ENCODE results near the gene DCHS2. TPM values are rescaled to one million over a fixed set of nuclear protein-coding genes. Genes with fewer than 3 reads are reported as not detected.

DCHS2 gene
- total RNA-seq, 4 donors from 2014 or later, result 0.26 to 0.93 (median 0.58) TPM

- DNase-seq (ENCODE audit: low spot score in 2 of 2), result no peak
- H3K27me3 ChIP-seq, result peaks cover 3% of the 10 kb centered on the region
- no peak overlapping the region for H3K4me3 ChIP-seq
- H3K4me1 ChIP-seq, result no peaks in the 10 kb centered on the region
- H3K27ac ChIP-seq, result no peak overlapping the region
- H3K36me3 ChIP-seq, result no peaks in the 10 kb centered on the region
- TF ChIP-seq POLR2A (IDR thresholded peaks at IDR 0.05) (no peak), POLR2AphosphoS5 (IDR thresholded peaks at IDR 0.05) (no peak), EP300 (IDR thresholded peaks at IDR 0.05) (no peak)
- TF ChIP-seq, protein P1, sequence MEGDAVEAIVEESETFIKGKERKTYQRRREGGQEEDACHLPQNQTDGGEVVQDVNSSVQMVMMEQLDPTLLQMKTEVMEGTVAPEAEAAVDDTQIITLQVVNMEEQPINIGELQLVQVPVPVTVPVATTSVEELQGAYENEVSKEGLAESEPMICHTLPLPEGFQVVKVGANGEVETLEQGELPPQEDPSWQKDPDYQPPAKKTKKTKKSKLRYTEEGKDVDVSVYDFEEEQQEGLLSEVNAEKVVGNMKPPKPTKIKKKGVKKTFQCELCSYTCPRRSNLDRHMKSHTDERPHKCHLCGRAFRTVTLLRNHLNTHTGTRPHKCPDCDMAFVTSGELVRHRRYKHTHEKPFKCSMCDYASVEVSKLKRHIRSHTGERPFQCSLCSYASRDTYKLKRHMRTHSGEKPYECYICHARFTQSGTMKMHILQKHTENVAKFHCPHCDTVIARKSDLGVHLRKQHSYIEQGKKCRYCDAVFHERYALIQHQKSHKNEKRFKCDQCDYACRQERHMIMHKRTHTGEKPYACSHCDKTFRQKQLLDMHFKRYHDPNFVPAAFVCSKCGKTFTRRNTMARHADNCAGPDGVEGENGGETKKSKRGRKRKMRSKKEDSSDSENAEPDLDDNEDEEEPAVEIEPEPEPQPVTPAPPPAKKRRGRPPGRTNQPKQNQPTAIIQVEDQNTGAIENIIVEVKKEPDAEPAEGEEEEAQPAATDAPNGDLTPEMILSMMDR (IDR thresholded peaks at IDR 0.05), result no peak
- H3K9me3 ChIP-seq, result no peaks in the 10 kb centered on the region
- 73% methylated on average over 3 of the region's 3 CpGs for WGBS
Observed at GRCh38 chr4:154348657-154349056, 142.9 kb downstream of the DCHS2 start.

- H3K27me3 ChIP-seq, result no peaks in the 10 kb centered on the region
- no peaks in the 10 kb centered on the region for H3K4me1 ChIP-seq
- 64% methylated on average over 1 of the region's 1 CpG for WGBS
- no peak overlapping the region for H3K4me3 ChIP-seq
- no peaks in the 10 kb centered on the region for H3K9me3 ChIP-seq
- no peak for TF ChIP-seq POLR2A (IDR thresholded peaks at IDR 0.05)
- TF ChIP-seq POLR2AphosphoS5 (IDR thresholded peaks at IDR 0.05), result no peak
- TF ChIP-seq EP300 (IDR thresholded peaks at IDR 0.05), result no peak
- TF ChIP-seq, protein P1 (IDR thresholded peaks at IDR 0.05), result no peak
- no peak for DNase-seq (ENCODE audit: low spot score in 2 of 2)
- no peak overlapping the region for H3K27ac ChIP-seq
- H3K36me3 ChIP-seq, result no peaks in the 10 kb centered on the region
Observed at GRCh38 chr4:154345359-154345758, 146.2 kb downstream of the DCHS2 start.

DNA sequence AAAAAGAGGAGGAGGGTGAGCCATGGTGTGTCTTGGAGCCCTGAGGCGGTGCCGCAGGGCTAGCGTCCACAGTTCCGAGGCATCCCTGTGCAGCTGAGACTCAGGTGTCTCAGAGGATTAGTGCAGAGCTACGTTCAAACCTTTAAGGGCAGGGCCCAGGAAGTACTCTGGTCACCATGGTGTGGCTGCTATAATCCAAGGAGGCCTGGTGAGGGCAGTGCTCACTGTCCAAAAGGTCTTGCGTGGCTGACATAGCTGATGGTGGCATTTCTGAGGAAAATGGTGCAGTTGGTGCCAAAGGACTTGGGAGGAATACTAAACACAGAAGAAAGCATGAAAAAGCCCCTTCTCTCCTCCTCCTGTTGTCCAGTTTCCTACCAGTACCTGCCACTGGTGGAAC lies 146.9 kb downstream of the DCHS2 start:
- Histone ChIP-seq H3K4me1 (no peaks in the 10 kb centered on the region), H3K27me3 (no peaks in the 10 kb centered on the region)
- 85% methylated on average over 6 of the region's 6 CpGs for WGBS

GRCh38 chr4:154343651-154344050 lies 147.9 kb downstream of the DCHS2 start:
- no peaks in the 10 kb centered on the region for H3K36me3 ChIP-seq
- no peak for DNase-seq (ENCODE audit: low spot score in 2 of 2)
- WGBS, result 75% methylated on average over 3 of the region's 3 CpGs

More for the DNA sequence above, 146.9 kb downstream of the DCHS2 start:
- no peak for TF ChIP-seq POLR2A (IDR thresholded peaks at IDR 0.05)
- TF ChIP-seq POLR2AphosphoS5 (IDR thresholded peaks at IDR 0.05), result no peak
- no peak for TF ChIP-seq EP300 (IDR thresholded peaks at IDR 0.05)
- TF ChIP-seq, protein P1 (IDR thresholded peaks at IDR 0.05), result no peak
- H3K36me3 ChIP-seq, result no peaks in the 10 kb centered on the region
- no peak for DNase-seq (ENCODE audit: low spot score in 2 of 2)
- H3K27ac ChIP-seq, result no peak overlapping the region
- no peaks in the 10 kb centered on the region for H3K9me3 ChIP-seq
- no peak overlapping the region for H3K4me3 ChIP-seq

GRCh38 chr4:154341448-154341847 lies 150.2 kb downstream of the DCHS2 start:
- H3K27me3 ChIP-seq, result no peaks in the 10 kb centered on the region
- H3K9me3 ChIP-seq, result no peaks in the 10 kb centered on the region
- no peak for DNase-seq (ENCODE audit: low spot score in 2 of 2)
- TF ChIP-seq POLR2A (IDR thresholded peaks at IDR 0.05) (no peak), EP300 (IDR thresholded peaks at IDR 0.05) (no peak), POLR2AphosphoS5 (IDR thresholded peaks at IDR 0.05) (no peak)
- TF ChIP-seq, protein P1 (IDR thresholded peaks at IDR 0.05), result no peak
- H3K27ac ChIP-seq, result no peak overlapping the region
- H3K36me3 ChIP-seq, result no peaks in the 10 kb centered on the region
- no peak overlapping the region for H3K4me3 ChIP-seq
- no peaks in the 10 kb centered on the region for H3K4me1 ChIP-seq
- WGBS, result 98% methylated on average over 3 of the region's 3 CpGs

More at GRCh38 chr4:154343651-154344050, 147.9 kb downstream of the DCHS2 start:
- Histone ChIP-seq H3K9me3 (no peaks in the 10 kb centered on the region), H3K27me3 (no peaks in the 10 kb centered on the region), H3K27ac (no peak overlapping the region), H3K4me1 (no peaks in the 10 kb centered on the region), H3K4me3 (no peak overlapping the region)
- no peak for TF ChIP-seq POLR2A (IDR thresholded peaks at IDR 0.05)
- TF ChIP-seq, protein P1 (IDR thresholded peaks at IDR 0.05), result no peak
- no peak for TF ChIP-seq POLR2AphosphoS5 (IDR thresholded peaks at IDR 0.05)
- TF ChIP-seq EP300 (IDR thresholded peaks at IDR 0.05), result no peak

All from suprapubic skin (tissue), 4 donors.